H1 (cell line): Measurements from ENCODE around the gene MEP1A. TPM values are rescaled to one million over a fixed set of nuclear protein-coding genes. Genes with fewer than 3 reads are reported as not detected.

Source experiments
- CTCF ChIA-PET: fragments of 300-600 bp; sonication (Branson Sonifier 250); formaldehyde crosslinking; loops from one replicate; lab custom pipeline; 2021; ENCODE audit not compliant: partially characterized antibody; lab: Charles Lee
- POLR2A ChIA-PET: fragments of 300-600 bp; sonication (Branson Sonifier 250); formaldehyde crosslinking; loops from one replicate; lab custom pipeline; 2021; ENCODE audit warnings: inconsistent platforms; ENCODE audit not compliant: partially characterized antibody; lab: Charles Lee
- DNase-seq, 2 experiments: peaks; one replicate each; pipeline versions ENCODE4 v3.0.0 to v3.0.0-alpha.2; 2010 to 2022; ENCODE audit warnings: low spot score in 2 of 2, low read depth in 1 of 2, mixed read lengths in 1 of 2
- FAIRE-seq: peaks from 2 replicates; lab custom pipeline; 2011; peaks lifted over from hg19 to GRCh38; lab: Jason Lieb, UNC
- H2AFZ ChIP-seq: 2 replicates; pipeline ENCODE4 v1.8.1; 2012; ENCODE audit warnings: low read length, inconsistent platforms
- H2AK5ac ChIP-seq: 2 replicates; pipeline ENCODE4 v1.6.1; 2013; ENCODE audit warnings: low read depth, low read length
- H2BK120ac ChIP-seq: replicated peaks from 2 replicates; pipeline ENCODE3; 2013; ENCODE audit warnings: low read depth, low read length, inconsistent platforms
- H2BK12ac ChIP-seq: 2 replicates; pipeline ENCODE4 v1.6.1; 2013; ENCODE audit warnings: low read depth, low read length
- H2BK15ac ChIP-seq: 2 replicates; pipeline ENCODE4 v1.6.1; 2013; ENCODE audit warnings: low read length
- H2BK20ac ChIP-seq: 2 replicates; pipeline ENCODE4 v1.6.1; 2013; ENCODE audit warnings: low read length
- H2BK5ac ChIP-seq: 2 replicates; pipeline ENCODE4 v1.6.1; 2013; ENCODE audit warnings: low read depth, low read length
- H3K14ac ChIP-seq: 2 replicates; pipeline ENCODE4 v1.6.1; 2013; ENCODE audit warnings: inconsistent platforms; ENCODE audit not compliant: insufficient read length
- H3K18ac ChIP-seq: 2 replicates; pipeline ENCODE4 v1.6.1; 2013; ENCODE audit warnings: low read length; ENCODE audit errors: extremely low read depth
- H3K23ac ChIP-seq: 2 replicates; pipeline ENCODE4 v1.6.1; 2013; ENCODE audit warnings: inconsistent platforms; ENCODE audit not compliant: insufficient read length
- H3K23me2 ChIP-seq: 2 replicates; pipeline ENCODE4 v1.6.1; 2013; ENCODE audit warnings: low read depth, low read length
- H3K27ac ChIP-seq: 2 replicates; pipeline ENCODE4 v1.6.1; 2011; ENCODE audit warnings: low read depth, low read length, inconsistent platforms
- H3K27me3 ChIP-seq, 4 experiments: replicated peaks in 1 of 4; 1 replicate in 1 of 4; 2 replicates in 3 of 4; pipeline versions ENCODE4 v1.6.1 to v1.8.1; 2011 to 2013; ENCODE audit warnings: low read length in 3 of 4, mild to moderate bottlenecking in 3 of 4, inconsistent platforms in 2 of 4, mixed read lengths in 2 of 4, moderate library complexity in 1 of 4; ENCODE audit not compliant: control insufficient read depth in 3 of 4, insufficient read depth in 3 of 4; ENCODE audit errors: extremely low read depth in 1 of 4
- H3K36me3 ChIP-seq, 4 experiments: 2 replicates each; pipeline versions ENCODE4 v1.6.1 to v1.8.1; 2011 to 2013; ENCODE audit warnings: mild to moderate bottlenecking in 4 of 4, low read length in 3 of 4, moderate library complexity in 2 of 4, control low read depth in 1 of 4, inconsistent platforms in 1 of 4; ENCODE audit not compliant: insufficient read depth in 4 of 4, control insufficient read depth in 2 of 4
- H3K4ac ChIP-seq: replicated peaks from 2 replicates; pipeline ENCODE3; 2013; ENCODE audit warnings: low read length, low read depth, mixed read lengths, inconsistent platforms; ENCODE audit not compliant: insufficient read length
- H3K4me1 ChIP-seq, 4 experiments: replicated peaks in 1 of 4; 1 replicate in 1 of 4; 2 replicates in 3 of 4; pipeline versions ENCODE4 v1.6.1 to v1.8.1; 2011 to 2013; ENCODE audit warnings: low read length in 3 of 4, inconsistent platforms in 2 of 4, mixed read lengths in 1 of 4; ENCODE audit not compliant: insufficient read depth in 4 of 4, control insufficient read depth in 3 of 4
- H3K4me2 ChIP-seq, 2 experiments: 2 replicates each; pipeline versions ENCODE4 v1.6.1 to v1.8.1; 2011 to 2013; ENCODE audit warnings: low read depth in 2 of 2, low read length in 2 of 2, control low read depth in 1 of 2, inconsistent platforms in 1 of 2, mild to moderate bottlenecking in 1 of 2; ENCODE audit not compliant: insufficient read depth in 1 of 2
- H3K4me3 ChIP-seq, 4 experiments: fragments of 200-600, 300-600 bp in 1 of 4; sonication (generic), shearing (Covaris generic), sonication (Bioruptor Twin) in 1 of 4; 2 replicates each; pipeline versions ENCODE4 v1.5.1 to v1.8.1; 2011 to 2016; ENCODE audit warnings: low read length in 4 of 4, low read depth in 3 of 4, control low read depth in 2 of 4, inconsistent platforms in 2 of 4, mild to moderate bottlenecking in 2 of 4, mixed read lengths in 1 of 4, moderate library complexity in 1 of 4; ENCODE audit not compliant: insufficient read depth in 2 of 4; ENCODE audit errors: extremely low read depth in 1 of 4
- H3K56ac ChIP-seq: replicated peaks from 2 replicates; pipeline ENCODE3; 2013; ENCODE audit warnings: low read depth, mild to moderate bottlenecking, mixed read lengths, low read length, inconsistent platforms; ENCODE audit not compliant: insufficient read length
- H3K79me1 ChIP-seq: 2 replicates; pipeline ENCODE4 v1.6.1; 2013; ENCODE audit warnings: low read depth, low read length, control low read depth
- H3K79me2 ChIP-seq, 2 experiments: 2 replicates each; pipeline versions ENCODE4 v1.6.1 to v1.8.1; 2012 to 2013; ENCODE audit warnings: low read length in 2 of 2, mild to moderate bottlenecking in 2 of 2, inconsistent platforms in 1 of 2; ENCODE audit not compliant: insufficient read depth in 2 of 2, control insufficient read depth in 1 of 2
- H3K9ac ChIP-seq, 4 experiments: replicated peaks in 1 of 4; 1 replicate in 1 of 4; 2 replicates in 3 of 4; pipeline versions ENCODE4 v1.6.1 to v1.8.1; 2011 to 2013; ENCODE audit warnings: low read depth in 3 of 4, low read length in 3 of 4, control low read depth in 2 of 4, mild to moderate bottlenecking in 2 of 4, moderate library complexity in 2 of 4, inconsistent platforms in 1 of 4; ENCODE audit errors: extremely low read depth in 1 of 4
- H3K9me3 ChIP-seq, 2 experiments: 2 replicates each; pipeline versions ENCODE4 v1.6.1 to v1.8.1; 2012 to 2013; ENCODE audit warnings: mild to moderate bottlenecking in 2 of 2, moderate library complexity in 2 of 2, control low read depth in 1 of 2, inconsistent platforms in 1 of 2, low read depth in 1 of 2, low read length in 1 of 2, mixed read lengths in 1 of 2; ENCODE audit not compliant: insufficient read depth in 2 of 2
- H4K20me1 ChIP-seq, 2 experiments: replicated peaks in 1 of 2; 2 replicates each; pipeline versions ENCODE3 to v1.8.1; 2011 to 2013; ENCODE audit warnings: inconsistent platforms in 2 of 2, low read length in 2 of 2, mild to moderate bottlenecking in 1 of 2; ENCODE audit not compliant: insufficient read depth in 2 of 2, control insufficient read depth in 1 of 2
- H4K5ac ChIP-seq: 2 replicates; pipeline ENCODE4 v1.6.1; 2013; ENCODE audit warnings: low read length, low read depth, mixed read lengths, inconsistent platforms; ENCODE audit not compliant: insufficient read length
- H4K8ac ChIP-seq: 2 replicates; pipeline ENCODE4 v1.8.0; 2013; ENCODE audit warnings: mild to moderate bottlenecking, moderate library complexity, low read length, inconsistent platforms; ENCODE audit not compliant: insufficient read depth; ENCODE audit errors: extremely low read depth
- H4K91ac ChIP-seq: replicated peaks from 2 replicates; pipeline ENCODE3; 2013; ENCODE audit warnings: low read length, mixed read lengths, inconsistent platforms; ENCODE audit not compliant: insufficient read length
- CBX8 ChIP-seq: fragments of 300-800, 300-1000 bp; sonication (generic); IDR thresholded peaks from 2 replicates; pipeline ENCODE4 v1.7.1; 2016; ENCODE audit warnings: low read depth, low read length, borderline replicate concordance
- POLR2A ChIP-seq, 2 experiments: IDR thresholded peaks; 1 replicate in 1 of 2; 2 replicates in 1 of 2; pipeline ENCODE4 v1.6.1; 2011; ENCODE audit warnings: low read depth in 2 of 2, low read length in 2 of 2, mild to moderate bottlenecking in 2 of 2; ENCODE audit errors: control extremely low read depth in 1 of 2
- WGBS, 2 experiments: shearing (Covaris generic) in 1 of 2; methylation state at CpG; one replicate each; pipeline versions ENCODE4 v1.1.6 to v1.1.7; 2013 to 2015; ENCODE audit warnings: low lambda C conversion rate in 2 of 2, mixed read lengths in 2 of 2, inconsistent platforms in 1 of 2, low coverage in 1 of 2, missing lambda C conversion rate in 1 of 2; ENCODE audit not compliant: insufficient replicate concordance in 2 of 2, insufficient coverage in 1 of 2, insufficient read length in 1 of 2; ENCODE audit errors: extremely low coverage in 1 of 2, missing lambda C conversion rate in 1 of 2; 5-methylcytosine and 5-hydroxymethylcytosine counted together
- polyA plus RNA-seq, 7 experiments: library from polyadenylated mRNA; depleted of rRNA in 3 of 7; stranded (reverse) in 5 of 7; unstranded in 2 of 7; fragments of >200 nt in 5 of 7; fragments of 200-250 nt in 2 of 7; gene quantifications; 1 replicate in 5 of 7; 2 replicates in 1 of 7; 4 replicates in 1 of 7; pipeline versions ENCODE4 v1.2.1 to v1.2.3, GENCODE V29; 2011 to 2013; ENCODE audit warnings: missing spikeins in 2 of 7, mixed read lengths in 2 of 7
- total RNA-seq: library from RNA; stranded (reverse); fragmentation: NEBNext Ultra II Directional; extraction: Animal tissue kit (Norgen Biotek cat#: 25700); gene quantifications from 2 replicates; pipeline ENCODE4 v1.2.1, GENCODE V29; 2021

The MEP1A gene
- total and polyA plus RNA-seq, 2 of the 8 experiments (the other 6 are each of a cell fraction or from before 2014, with no cell fraction given): 0.03 TPM; not detected in 1

GRCh38 chr6:46772762-46773161, 20.4 kb upstream of the MEP1A start:
- Histone ChIP-seq H3K56ac (no peak overlapping the region), H3K23me2 (no peaks in the 10 kb centered on the region), H4K5ac (no peak overlapping the region), H3K4me1 (no peaks in the 10 kb centered on the region), H3K27me3 (no peaks in the 10 kb centered on the region), H3K9me3 (no peaks in the 10 kb centered on the region), H3K36me3 (no peaks in the 10 kb centered on the region), H3K79me2 (no peaks in the 10 kb centered on the region), H3K18ac (no peak overlapping the region), H3K4me3 (no peak overlapping the region), H3K4me2 (no peak overlapping the region), H2AK5ac (no peak overlapping the region), H3K9ac (no peak overlapping the region), H3K27ac (no peak overlapping the region), H4K20me1 (no peaks in the 10 kb centered on the region), H2BK12ac (no peak overlapping the region), H4K8ac (no peak overlapping the region), H3K79me1 (no peaks in the 10 kb centered on the region), H2AFZ (no peak overlapping the region), H2BK15ac (no peak overlapping the region), H2BK5ac (no peak overlapping the region), H2BK20ac (no peak overlapping the region), H3K23ac (no peak overlapping the region), H4K91ac (no peak overlapping the region), H3K14ac (no peak overlapping the region), H2BK120ac (no peak overlapping the region), H3K4ac (no peak overlapping the region)
- DNase-seq: no peak
- ChIA-PET POLR2A (no interaction called here), CTCF (interaction anchor here (0.6 to 1.8 kb wide), 5 partner anchors 38 to 835 kb away, joined by 3 to 4 read pairs (median 3); partner anchors contain the start of gene PLA2G7)
- WGBS, 2 experiments: 96% methylated on average over 2 of the region's 2 CpGs; no CpG with 5 or more reads in 1 of the 2 experiments
- FAIRE-seq: no peak
- TF ChIP-seq POLR2A (IDR thresholded peaks at IDR 0.05; ENCODE audit: control extremely low read depth in 1 of 2, low read depth in 2 of 2, low read length in 2 of 2) (no peak), CBX8 (no peak)
